T-cell (primary cell): ENCODE results near the gene MNAT1. TPM values are rescaled to one million over a fixed set of nuclear protein-coding genes. Genes with fewer than 3 reads are reported as not detected.

ENCODE experiments used
- ATAC-seq, 4 experiments: fragments of 200-7000 bp in 3 of 4; fragments of 150-1000 bp in 1 of 4; cut with Tn5 transposase; replicated peaks in 1 of 4; 1 replicate in 3 of 4; 2 replicates in 1 of 4; pipeline ENCODE4 v1.10.0; 2021; ENCODE audit warnings: moderate library complexity in 3 of 4, mild to moderate bottlenecking in 2 of 4, moderate number of reproducible peaks in 1 of 4
- CTCF ChIA-PET, 2 donors: fragments of 300-600 bp; sonication (Branson Sonifier 250); formaldehyde crosslinking; loops; one replicate each; lab custom pipeline; 2022; ENCODE audit warnings: antibody characterized with exemption in 2 of 2; lab: Charles Lee
- POLR2A ChIA-PET, 2 donors: fragments of 300-600 bp; sonication (Branson Sonifier 250); formaldehyde crosslinking; loops; one replicate each; lab custom pipeline; 2022; ENCODE audit warnings: antibody characterized with exemption in 2 of 2; lab: Charles Lee
- DNase-seq, 35 experiments: peaks; one replicate each; pipeline versions ENCODE4 v3.0.0 to v3.0.0-alpha.2; 2013 to 2023
- H3K27ac ChIP-seq: one replicate; pipeline ENCODE4 v1.5.1; 2013; ENCODE audit warnings: low read length
- H3K27me3 ChIP-seq, 2 experiments: replicated peaks in 1 of 2; 1 replicate in 1 of 2; 2 replicates in 1 of 2; pipeline versions ENCODE4 v1.6.1 to v1.7.0; 2013; ENCODE audit warnings: low read length in 1 of 2, mixed read lengths in 1 of 2; ENCODE audit not compliant: control insufficient read depth in 2 of 2, insufficient read depth in 2 of 2; ENCODE audit errors: extremely low read depth in 1 of 2
- H3K36me3 ChIP-seq, 2 donors: 1 replicate in 1 of 2; 2 replicates in 1 of 2; pipeline versions ENCODE4 v1.6.1 to v1.7.0; 2013; ENCODE audit warnings: low read length in 1 of 2; ENCODE audit not compliant: control insufficient read depth in 2 of 2, insufficient read depth in 1 of 2; ENCODE audit errors: extremely low read depth in 1 of 2
- H3K4me1 ChIP-seq, 2 experiments: 1 replicate in 1 of 2; 2 replicates in 1 of 2; pipeline versions ENCODE4 v1.6.1 to v1.7.0; 2013; ENCODE audit warnings: low read length in 2 of 2, mixed read lengths in 1 of 2; ENCODE audit not compliant: insufficient read depth in 2 of 2, control insufficient read depth in 1 of 2; ENCODE audit errors: extremely low read depth in 1 of 2
- H3K4me3 ChIP-seq, 2 donors: 1 replicate in 1 of 2; 2 replicates in 1 of 2; pipeline versions ENCODE4 v1.5.1 to v1.7.0; 2013; ENCODE audit warnings: mild to moderate bottlenecking in 2 of 2, low read length in 1 of 2, moderate library complexity in 1 of 2; ENCODE audit not compliant: control insufficient read depth in 1 of 2; ENCODE audit errors: extremely low read depth in 1 of 2
- H3K9me3 ChIP-seq: 2 replicates; pipeline ENCODE4 v1.7.0; 2013
- H3K27ac Mint-ChIP-seq, 2 donors: one replicate each; pipeline ENCODE4 v1.8.0; 2020 to 2021; ENCODE audit warnings: mild to moderate bottlenecking in 2 of 2, mixed read lengths in 2 of 2
- H3K27me3 Mint-ChIP-seq, 2 donors: one replicate each; pipeline ENCODE4 v1.8.0; 2021 to 2022; ENCODE audit warnings: mixed read lengths in 2 of 2
- H3K36me3 Mint-ChIP-seq: one replicate; pipeline ENCODE4 v1.8.0; 2021; ENCODE audit warnings: mixed read lengths
- H3K4me1 Mint-ChIP-seq, 3 donors: one replicate each; pipeline ENCODE4 v1.8.0; 2020 to 2022; ENCODE audit warnings: mixed read lengths in 3 of 3, mild to moderate bottlenecking in 1 of 3
- H3K4me3 Mint-ChIP-seq, 3 donors: one replicate each; pipeline ENCODE4 v1.8.0; 2020 to 2022; ENCODE audit warnings: mild to moderate bottlenecking in 3 of 3, mixed read lengths in 3 of 3, moderate library complexity in 3 of 3
- H3K9me3 Mint-ChIP-seq, 3 donors: one replicate each; pipeline ENCODE4 v1.8.0; 2020 to 2022; ENCODE audit warnings: mixed read lengths in 3 of 3
- WGBS: methylation state at CpG from one replicate; pipeline ENCODE4 v1.1.5; 2013; ENCODE audit warnings: missing lambda C conversion rate; ENCODE audit not compliant: insufficient coverage; 5-methylcytosine and 5-hydroxymethylcytosine counted together
- total RNA-seq, 35 experiments: library from RNA in 6 of 35; stranded (reverse) in 6 of 35; fragments of 120-200 nt in 1 of 35; gene quantifications; one replicate each; pipeline versions ENCODE4 v1.2.1 to v1.2.4 and lab custom pipeline; 2013 to 2026

Gene MNAT1
- total RNA-seq (10 to 100 TPM; 14.7 to 24.8 (median 19.2) TPM), total RNA-seq (lab: John Stamatoyannopoulos, UW) (7.7 to 32.8 (median 12.0) reads per million in 29 experiments)
- total RNA-seq (2013) = 34.3 TPM

DNA sequence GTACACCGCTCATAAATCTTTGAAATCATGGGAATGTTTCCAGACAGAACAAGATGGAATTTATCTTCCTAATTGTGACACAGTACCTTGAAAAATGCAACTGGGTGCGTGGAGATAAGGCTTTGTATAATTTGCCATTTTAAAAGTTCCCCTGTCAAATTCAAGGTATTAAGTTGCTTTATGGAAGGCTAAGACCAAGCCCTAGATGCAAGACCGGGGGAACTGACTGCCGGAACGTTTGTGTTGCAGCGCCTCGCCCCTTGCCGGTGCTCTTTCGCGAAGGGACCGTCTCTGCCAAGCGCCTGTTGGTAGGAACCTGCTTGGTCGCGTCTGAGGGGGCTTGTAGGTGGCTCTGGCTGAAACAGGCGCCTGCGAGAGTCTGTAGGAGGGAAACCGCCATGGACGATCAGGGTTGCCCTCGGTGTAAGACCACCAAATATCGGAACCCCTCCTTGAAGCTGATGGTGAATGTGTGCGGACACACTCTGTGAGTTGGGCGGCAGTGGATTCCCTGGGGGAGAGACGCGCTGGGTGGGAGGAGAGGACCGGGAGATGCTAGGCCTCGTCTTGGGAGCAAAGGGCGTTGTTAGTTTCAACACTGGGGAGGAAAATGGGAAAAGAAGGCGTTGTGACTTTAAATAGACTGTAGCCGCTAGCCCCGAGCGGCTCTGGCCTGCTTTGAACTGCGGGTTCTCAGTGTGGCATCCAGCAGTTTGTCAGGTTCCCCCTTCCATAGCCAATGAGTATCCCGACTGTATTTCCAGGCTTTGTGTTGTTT, at the start of gene MNAT1:
Gene MNAT1, plus strand, starts transcription at position 297 of the 778 bp plus-strand sequence. Its CDS starts 102 bp downstream, at position 399.
- ChIA-PET POLR2A (interaction anchor here (0.6 to 1.6 kb wide), 2 partner anchors 16 to 19 kb away, joined by 3 read pairs; no protein-coding TSS in a partner anchor), CTCF (interaction anchor here in 1 of 2 donors (1.0 kb wide), 1 partner anchor 22 kb away, joined by 3 read pairs; no protein-coding TSS in a partner anchor)
- Histone ChIP-seq H3K27ac (peak within 1 kb of the TSS; percentile 46), H3K4me1 (peaks cover 0 to 12% of the 10 kb centered on the region in 2 experiments), H3K4me3 (peak within 1 kb of the TSS; percentile 96 to 100), H3K9me3 (no peaks in the 10 kb centered on the region), H3K36me3 (no peaks in the 10 kb centered on the region), H3K27me3 (peaks cover 2 to 5% of the 10 kb centered on the region in 2 experiments)
- H3K4me1 Mint-ChIP-seq = peaks cover 28 to 36% (median 34%) of the 10 kb centered on the region in 3 donors
- peak; percentile 57 to 85 (median 71) for DNase-seq
- no peaks in the 10 kb centered on the region for H3K9me3 Mint-ChIP-seq
- under 1% methylated on average over 23 of the region's 33 CpGs for WGBS
- peaks cover 3% of the 10 kb centered on the region for H3K36me3 Mint-ChIP-seq
- peak within 1 kb of the TSS; percentile 99 to 100 (median 99) for H3K4me3 Mint-ChIP-seq
- peaks cover 22% of the 10 kb centered on the region in 2 donors for H3K27me3 Mint-ChIP-seq
- peak within 1 kb of the TSS; percentile 79 to 90 for H3K27ac Mint-ChIP-seq
- ATAC-seq = peak; percentile 94 to 98 (median 96)

DNA sequence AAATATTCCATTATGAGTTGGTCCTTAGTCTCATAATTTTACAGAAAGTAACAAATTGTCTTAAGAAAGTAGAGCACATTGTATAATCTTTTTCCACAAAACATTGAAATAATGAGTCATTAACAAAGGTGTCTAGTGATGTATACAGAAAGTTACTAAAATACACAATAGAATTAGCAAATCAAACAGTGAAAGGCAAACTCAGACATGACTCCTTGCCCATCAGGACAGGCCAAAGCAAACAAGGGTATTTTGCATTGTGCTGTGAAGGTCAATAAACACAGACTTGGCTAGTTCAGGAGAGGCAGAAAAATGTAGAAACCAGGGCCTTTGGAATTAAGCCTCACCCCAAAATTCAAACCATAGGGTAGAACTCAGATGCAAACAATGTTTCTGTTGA, 47.7 kb upstream of the MNAT1 start:
- peaks cover 9 to 12% of the 10 kb centered on the region in 2 donors for H3K27me3 Mint-ChIP-seq
- CTCF ChIA-PET = interaction anchor here in 1 of 2 donors (0.6 kb wide), 1 partner anchor 27 kb away, joined by 3 read pairs; no protein-coding TSS in a partner anchor
- H3K4me3 Mint-ChIP-seq = no peak overlapping the region
- POLR2A ChIA-PET = no interaction called here
- no peaks in the 10 kb centered on the region for H3K9me3 ChIP-seq
- H3K27me3 ChIP-seq = peaks cover 0 to 6% of the 10 kb centered on the region in 2 experiments
- H3K36me3 Mint-ChIP-seq = no peaks in the 10 kb centered on the region
- H3K4me1 ChIP-seq = no peaks in the 10 kb centered on the region
- H3K27ac ChIP-seq = no peak overlapping the region
- ATAC-seq = no peak
- H3K27ac Mint-ChIP-seq = no peak overlapping the region
- H3K36me3 ChIP-seq = no peaks in the 10 kb centered on the region
- H3K9me3 Mint-ChIP-seq = no peaks in the 10 kb centered on the region
- DNase-seq = no peak
- H3K4me3 ChIP-seq = no peak overlapping the region
- no peaks in the 10 kb centered on the region for H3K4me1 Mint-ChIP-seq

DNA sequence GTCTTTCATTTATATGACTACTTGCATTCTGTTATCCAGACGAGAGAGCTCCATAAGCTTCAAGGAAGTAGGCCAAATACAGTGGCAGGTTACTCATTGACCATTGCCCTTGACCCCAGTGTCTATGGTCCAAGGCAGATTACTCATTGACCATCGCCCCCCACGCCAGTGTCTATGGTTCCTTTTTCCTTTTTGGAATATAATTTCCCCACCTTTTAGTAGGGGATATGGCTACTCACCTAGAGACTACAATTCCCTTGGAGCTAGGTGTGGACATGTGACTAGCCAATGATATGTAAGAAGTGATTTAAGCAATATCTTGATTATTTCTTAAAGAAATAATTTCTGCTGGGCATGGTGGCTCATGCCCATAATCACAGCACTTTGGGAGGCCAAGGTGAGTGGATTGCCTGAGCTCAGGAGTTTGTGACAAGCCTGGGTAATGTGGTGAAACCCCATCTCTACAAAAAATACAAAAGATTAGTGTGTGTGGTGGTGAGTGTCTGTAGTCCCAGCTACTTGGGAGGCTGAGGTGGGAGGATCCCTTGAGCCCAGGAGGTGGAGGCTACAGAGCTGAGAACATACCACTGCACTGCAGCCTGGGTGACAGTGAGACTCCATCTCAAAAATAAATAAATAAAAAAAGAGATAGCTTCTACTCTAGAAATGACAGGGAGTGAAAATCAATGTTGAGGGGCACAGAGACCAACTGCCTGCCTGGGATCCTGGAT, 43.0 kb upstream of the MNAT1 start:
- H3K4me1 ChIP-seq = no peaks in the 10 kb centered on the region
- Mint-ChIP-seq H3K9me3 (no peaks in the 10 kb centered on the region), H3K27ac (no peak overlapping the region), H3K4me3 (no peak overlapping the region), H3K4me1 (no peaks in the 10 kb centered on the region), H3K27me3 (peaks cover 9 to 11% of the 10 kb centered on the region in 2 donors), H3K36me3 (no peaks in the 10 kb centered on the region)
- ChIA-PET CTCF (interaction anchor here in 1 of 2 donors (0.6 kb wide), 1 partner anchor 10 kb away, joined by 28 read pairs; no protein-coding TSS in a partner anchor), POLR2A (no interaction called here)
- H3K4me3 ChIP-seq = no peak overlapping the region
- H3K36me3 ChIP-seq = no peaks in the 10 kb centered on the region
- DNase-seq (no peak), ATAC-seq (no peak)
- no peaks in the 10 kb centered on the region for H3K9me3 ChIP-seq
- H3K27me3 ChIP-seq = peaks cover 0 to 2% of the 10 kb centered on the region in 2 experiments
- 40% methylated on average over 1 of the region's 3 CpGs for WGBS
- no peak overlapping the region for H3K27ac ChIP-seq

DNA sequence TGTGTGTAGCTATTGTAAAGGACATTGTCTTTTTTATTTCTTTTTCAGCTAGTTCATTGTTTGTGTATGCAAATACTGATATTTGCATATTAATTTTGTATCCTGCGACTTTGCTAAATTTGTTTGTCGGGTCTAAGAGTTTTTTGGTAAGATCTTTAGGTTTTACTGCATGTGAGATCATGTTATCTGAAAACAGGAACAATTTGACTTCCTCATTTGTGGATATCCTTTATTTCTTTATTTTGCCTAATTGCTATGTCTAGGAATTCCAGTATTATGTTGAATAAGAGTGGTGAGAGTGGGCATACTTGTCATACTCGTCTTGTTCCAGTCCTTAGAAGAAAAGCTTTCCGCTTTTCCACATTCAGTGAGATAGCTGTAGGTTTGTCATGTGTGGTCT, 39.2 kb upstream of the MNAT1 start:
- H3K4me1 Mint-ChIP-seq = no peaks in the 10 kb centered on the region
- H3K36me3 ChIP-seq = no peaks in the 10 kb centered on the region
- H3K27me3 Mint-ChIP-seq = peaks cover 15 to 19% of the 10 kb centered on the region in 2 donors
- H3K27ac ChIP-seq = no peak overlapping the region
- H3K4me3 ChIP-seq = no peak overlapping the region
- CTCF ChIA-PET = no interaction called here
- no CpG with 5 or more reads among the region's 4 CpGs for WGBS
- no peaks in the 10 kb centered on the region for H3K4me1 ChIP-seq
- ATAC-seq (no peak), DNase-seq (no peak)
- POLR2A ChIA-PET = interaction anchor here in 1 of 2 donors (0.6 kb wide), 2 partner anchors 65 to 264 kb away, joined by 3 to 6 read pairs; no protein-coding TSS in a partner anchor
- peaks cover 0 to 10% (median 3%) of the 10 kb centered on the region in 3 donors for H3K9me3 Mint-ChIP-seq
- H3K9me3 ChIP-seq = no peaks in the 10 kb centered on the region
- H3K4me3 Mint-ChIP-seq = no peak overlapping the region
- peaks cover 0 to 11% of the 10 kb centered on the region in 2 experiments for H3K27me3 ChIP-seq
- no peaks in the 10 kb centered on the region for H3K36me3 Mint-ChIP-seq
- no peak overlapping the region for H3K27ac Mint-ChIP-seq

DNA sequence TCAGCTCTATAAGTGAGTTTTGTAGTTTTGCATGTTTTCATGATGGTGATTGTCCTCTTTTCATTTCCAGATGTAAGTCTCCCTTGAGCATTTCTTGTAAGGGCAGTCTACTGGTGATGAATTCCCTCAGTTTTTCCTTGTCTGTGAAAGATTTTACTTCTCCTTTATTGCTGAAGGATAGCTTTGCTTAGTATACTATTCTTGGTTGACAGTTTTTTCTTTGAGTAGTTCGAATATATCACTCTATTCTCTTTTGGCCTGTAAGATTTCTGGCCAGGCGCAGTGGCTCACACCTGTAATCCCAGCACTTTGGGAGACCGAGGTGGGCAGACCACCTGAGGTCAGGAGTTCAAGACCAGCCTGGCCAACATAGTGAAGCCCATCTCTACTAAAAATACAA, 34.0 kb upstream of the MNAT1 start:
- no peak overlapping the region for H3K4me3 Mint-ChIP-seq
- no CpG with 5 or more reads among the region's 3 CpGs for WGBS
- peaks cover 17 to 18% of the 10 kb centered on the region in 2 donors for H3K27me3 Mint-ChIP-seq
- H3K27ac Mint-ChIP-seq = no peak overlapping the region
- ChIA-PET POLR2A (interaction anchor here in 1 of 2 donors (0.6 kb wide), 2 partner anchors 45 to 1190 kb away, joined by 3 to 6 read pairs; no protein-coding TSS in a partner anchor), CTCF (interaction anchor here (0.6 to 0.7 kb wide), 2 partner anchors 47 to 199 kb away, joined by 3 to 5 read pairs; no protein-coding TSS in a partner anchor)
- ATAC-seq = no peak
- Histone ChIP-seq H3K9me3 (no peaks in the 10 kb centered on the region), H3K4me3 (no peak overlapping the region), H3K4me1 (no peaks in the 10 kb centered on the region), H3K27me3 (peaks cover 0 to 21% of the 10 kb centered on the region in 2 experiments), H3K36me3 (no peaks in the 10 kb centered on the region), H3K27ac (no peak overlapping the region)
- H3K9me3 Mint-ChIP-seq = peaks cover 0 to 25% (median 10%) of the 10 kb centered on the region in 3 donors
- DNase-seq = no peak
- no peaks in the 10 kb centered on the region for H3K36me3 Mint-ChIP-seq
- no peaks in the 10 kb centered on the region for H3K4me1 Mint-ChIP-seq

DNA sequence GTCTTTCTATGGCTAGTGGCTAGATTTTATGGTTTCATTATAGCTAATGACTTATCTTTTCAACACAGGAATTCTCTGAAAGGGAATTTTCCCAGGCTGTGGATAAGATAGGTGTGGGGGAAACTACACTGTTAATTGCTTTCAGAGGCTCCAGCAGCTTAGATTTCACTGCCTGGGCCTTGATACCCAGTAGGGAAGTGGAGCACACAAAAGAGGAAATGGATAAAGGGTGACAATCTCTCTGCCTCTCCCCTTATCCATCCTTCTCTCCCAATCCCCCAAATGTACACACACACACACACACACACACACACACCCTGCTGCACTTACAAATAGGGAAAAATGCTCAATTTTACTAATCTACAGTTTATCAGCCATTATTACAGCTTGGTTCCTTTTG, 29.5 kb upstream of the MNAT1 start:
- POLR2A ChIA-PET = no interaction called here

More for the DNA sequence above, 29.5 kb upstream of the MNAT1 start:
- peaks cover 8 to 31% of the 10 kb centered on the region in 2 donors for H3K27me3 Mint-ChIP-seq
- H3K27ac Mint-ChIP-seq = no peak overlapping the region
- H3K9me3 Mint-ChIP-seq = peaks cover 0 to 17% (median 8%) of the 10 kb centered on the region in 3 donors
- no peaks in the 10 kb centered on the region for H3K36me3 ChIP-seq
- no peaks in the 10 kb centered on the region for H3K4me1 ChIP-seq
- ATAC-seq (no peak), DNase-seq (no peak)
- no peaks in the 10 kb centered on the region for H3K4me1 Mint-ChIP-seq
- no peaks in the 10 kb centered on the region for H3K9me3 ChIP-seq
- no peaks in the 10 kb centered on the region for H3K36me3 Mint-ChIP-seq
- H3K4me3 ChIP-seq = no peak overlapping the region
- CTCF ChIA-PET = interaction anchor here (0.5 to 0.7 kb wide), 3 partner anchors 34 to 1213 kb away, joined by 4 to 11 read pairs (median 4); no protein-coding TSS in a partner anchor
- peaks cover 2 to 12% of the 10 kb centered on the region in 2 experiments for H3K27me3 ChIP-seq
- no peak overlapping the region for H3K27ac ChIP-seq
- no peak overlapping the region for H3K4me3 Mint-ChIP-seq
